HFF-Myc (cell line): ENCODE data around the gene SPECC1.

Source experiments
- DNase-seq: peaks from one replicate; pipeline ENCODE4 v3.0.0-alpha.2; 2011; ENCODE audit warnings: low read depth; ENCODE audit errors: extremely low read depth
- H3K4me3 ChIP-seq: replicated peaks from 2 replicates; pipeline ENCODE4 v1.5.1; 2011; ENCODE audit warnings: low read depth, mild to moderate bottlenecking, control low read depth, low read length
- TF ChIP-seq, protein P1 (sequence below): IDR thresholded peaks from 2 replicates; pipeline ENCODE4 v1.5.1; 2012; ENCODE audit warnings: mild to moderate bottlenecking, low read depth, low read length, control low read depth; ENCODE audit errors: missing control alignments

Gene SPECC1

DNA sequence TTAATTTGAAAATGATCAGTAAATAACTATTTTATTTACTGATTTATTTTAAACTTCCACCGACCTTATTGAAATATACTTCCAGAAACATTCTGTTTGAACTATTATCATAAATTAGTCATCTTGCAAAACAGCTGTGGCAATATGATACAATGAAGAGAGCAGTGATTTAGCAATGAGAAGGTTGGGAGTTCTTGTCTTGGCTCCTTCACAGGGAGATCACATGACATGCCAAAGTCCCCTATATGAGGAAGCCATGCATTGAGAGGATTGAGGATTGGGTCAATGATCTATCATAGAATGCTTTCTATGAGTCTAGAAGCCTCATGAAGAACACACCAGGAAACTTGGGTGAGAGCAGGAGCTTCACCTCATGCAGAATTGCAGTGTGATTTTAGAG is 235.5 kb downstream of the SPECC1 start:
- no peak for DNase-seq
- no peak overlapping the region for H3K4me3 ChIP-seq
- TF ChIP-seq, protein P1, sequence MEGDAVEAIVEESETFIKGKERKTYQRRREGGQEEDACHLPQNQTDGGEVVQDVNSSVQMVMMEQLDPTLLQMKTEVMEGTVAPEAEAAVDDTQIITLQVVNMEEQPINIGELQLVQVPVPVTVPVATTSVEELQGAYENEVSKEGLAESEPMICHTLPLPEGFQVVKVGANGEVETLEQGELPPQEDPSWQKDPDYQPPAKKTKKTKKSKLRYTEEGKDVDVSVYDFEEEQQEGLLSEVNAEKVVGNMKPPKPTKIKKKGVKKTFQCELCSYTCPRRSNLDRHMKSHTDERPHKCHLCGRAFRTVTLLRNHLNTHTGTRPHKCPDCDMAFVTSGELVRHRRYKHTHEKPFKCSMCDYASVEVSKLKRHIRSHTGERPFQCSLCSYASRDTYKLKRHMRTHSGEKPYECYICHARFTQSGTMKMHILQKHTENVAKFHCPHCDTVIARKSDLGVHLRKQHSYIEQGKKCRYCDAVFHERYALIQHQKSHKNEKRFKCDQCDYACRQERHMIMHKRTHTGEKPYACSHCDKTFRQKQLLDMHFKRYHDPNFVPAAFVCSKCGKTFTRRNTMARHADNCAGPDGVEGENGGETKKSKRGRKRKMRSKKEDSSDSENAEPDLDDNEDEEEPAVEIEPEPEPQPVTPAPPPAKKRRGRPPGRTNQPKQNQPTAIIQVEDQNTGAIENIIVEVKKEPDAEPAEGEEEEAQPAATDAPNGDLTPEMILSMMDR, result no peak

DNA sequence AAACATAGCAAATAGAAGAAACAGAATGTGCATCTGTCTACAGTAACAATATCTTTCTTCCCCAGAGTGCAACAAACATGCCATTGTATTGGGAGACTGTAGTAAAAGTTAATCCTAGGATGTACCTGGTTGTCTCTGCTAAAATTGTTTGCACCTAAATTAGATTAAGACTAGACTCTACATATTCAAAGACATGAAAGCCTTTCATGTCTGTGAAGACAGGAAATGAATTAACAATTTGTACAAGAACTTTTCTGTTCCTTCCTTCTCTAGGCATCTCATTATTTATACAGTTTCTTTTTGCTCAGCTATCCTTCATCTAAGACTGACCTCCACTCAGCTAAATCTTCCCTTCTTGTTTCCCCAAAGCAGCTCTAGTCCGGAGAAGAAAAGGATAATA is 237.5 kb downstream of the SPECC1 start:
- H3K4me3 ChIP-seq, result no peak overlapping the region
- TF ChIP-seq, protein P1, result no peak
- DNase-seq, result no peak

DNA sequence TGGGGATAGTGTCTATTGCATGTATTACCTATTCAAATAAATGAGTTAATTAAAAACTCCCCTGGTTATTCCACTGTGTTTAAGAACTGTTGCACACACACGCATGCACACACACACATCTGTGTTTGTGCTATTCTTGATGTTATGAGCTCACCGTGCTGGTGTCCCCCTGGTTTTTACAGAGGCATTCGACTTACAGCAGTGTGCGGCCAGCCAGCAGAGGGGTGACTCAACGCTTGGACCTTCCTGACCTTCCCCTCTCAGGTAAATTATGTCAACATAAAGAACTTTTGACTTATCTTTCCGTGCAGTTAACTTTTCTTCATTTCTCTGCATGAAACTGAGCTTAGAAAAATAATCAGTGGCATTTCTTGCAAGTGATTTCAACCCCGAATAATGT is 244.2 kb downstream of the SPECC1 start:
- TF ChIP-seq, protein P1, result no peak
- no peak for DNase-seq
- no peak overlapping the region for H3K4me3 ChIP-seq

GRCh38 chr17:20254541-20254940 is 245.4 kb downstream of the SPECC1 start:
- no peak overlapping the region for H3K4me3 ChIP-seq
- TF ChIP-seq, protein P1, result no peak
- no peak for DNase-seq

DNA sequence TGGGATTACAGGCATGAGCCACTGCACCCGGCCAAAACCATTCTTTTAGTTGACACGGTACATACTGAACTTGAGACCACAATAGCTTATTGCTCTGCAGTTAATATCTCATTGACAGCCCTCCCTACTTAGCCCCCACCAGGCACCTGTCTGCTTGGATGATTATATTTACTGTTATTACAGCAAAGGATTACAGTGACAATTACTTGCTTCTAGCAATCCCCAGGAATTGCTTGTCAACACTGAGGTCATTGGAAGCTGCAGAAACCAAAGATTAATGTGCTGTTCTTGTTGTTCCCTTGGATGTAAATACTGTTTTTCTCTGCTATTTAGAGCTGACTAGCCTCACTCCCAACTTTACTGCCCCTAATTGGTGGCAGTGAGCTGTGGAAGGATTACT is 247.0 kb downstream of the SPECC1 start:
- no peak for DNase-seq
- no peak overlapping the region for H3K4me3 ChIP-seq
- TF ChIP-seq, protein P1, result no peak

GRCh38 chr17:20257008-20257407 is 247.8 kb downstream of the SPECC1 start:
- no peak for DNase-seq
- TF ChIP-seq, protein P1, result no peak
- H3K4me3 ChIP-seq, result no peak overlapping the region

DNA sequence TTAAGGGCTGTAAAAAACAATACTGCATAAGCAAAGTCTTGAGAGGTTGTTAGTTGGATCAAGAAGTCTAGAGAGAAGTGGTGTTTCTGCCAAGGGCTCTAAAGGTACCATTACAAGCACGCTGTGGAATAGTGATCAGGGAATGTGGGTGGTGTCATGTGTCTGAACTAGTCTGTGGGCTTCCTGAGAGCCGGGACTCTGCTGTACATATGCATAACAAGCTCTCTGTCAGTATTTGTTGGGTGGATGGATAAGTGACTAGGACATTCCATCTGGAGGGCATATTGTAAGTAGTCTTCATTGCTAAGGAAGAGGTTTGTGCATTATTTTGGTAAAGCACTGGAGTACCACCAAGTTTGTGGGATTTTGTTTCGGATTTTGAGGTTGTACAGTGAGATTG is 248.6 kb downstream of the SPECC1 start:
- DNase-seq, result no peak
- no peak overlapping the region for H3K4me3 ChIP-seq
- TF ChIP-seq, protein P1, result no peak
